ENCODE results near the gene CNIH2. TPM values are rescaled to one million over a fixed set of nuclear protein-coding genes. Genes with fewer than 3 reads are reported as not detected.

The CNIH2 gene
- total RNA-seq, 2 experiments from 2014 or later, result 1.9 to 2.2 TPM

DNA sequence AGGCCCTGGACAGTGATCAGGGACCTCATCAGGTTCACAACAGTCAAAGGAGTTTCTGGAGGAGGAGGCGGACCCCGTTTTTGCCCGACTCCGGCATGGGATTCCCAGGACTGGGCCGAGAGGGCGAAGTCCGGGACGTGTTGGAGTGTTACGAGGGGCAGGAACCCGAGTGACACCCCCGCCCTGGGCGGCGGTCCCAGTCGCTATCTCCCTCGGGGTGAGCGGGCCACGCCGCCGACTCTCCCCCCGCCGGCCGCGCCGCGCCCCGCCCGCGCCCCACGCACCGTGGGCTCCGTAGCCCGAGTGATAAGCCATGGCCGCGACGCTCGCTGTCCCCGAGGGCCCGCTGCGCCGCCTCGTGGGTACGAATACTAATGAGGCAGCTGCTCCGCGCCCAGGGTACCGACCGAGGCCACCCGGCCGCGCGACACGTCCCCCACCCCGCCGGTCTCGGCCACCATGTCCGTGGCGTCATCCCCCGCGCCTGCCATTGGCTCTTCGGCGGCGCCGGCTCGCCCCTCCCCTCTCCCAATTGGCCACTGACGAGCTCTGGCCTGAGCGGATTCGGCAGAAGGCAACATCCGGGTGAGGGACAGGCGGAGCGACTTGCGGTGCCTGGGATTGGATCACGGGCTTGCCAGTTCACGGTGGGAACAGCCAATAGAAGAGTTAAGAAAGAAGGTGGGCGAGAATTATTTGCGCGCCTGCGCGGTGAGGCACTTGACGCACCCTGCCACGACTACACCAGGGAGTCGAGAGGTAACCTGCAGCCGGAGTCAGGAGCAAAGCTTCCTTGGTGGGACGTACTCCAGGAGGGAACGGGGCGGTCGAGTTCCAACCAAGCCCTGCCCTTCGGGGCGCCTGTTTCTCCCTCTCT lies 10.9 kb downstream of the CNIH2 start, which contains the start of gene YIF1A:
Gene YIF1A (minus strand): TSS at position 473 of the 877 bp plus-strand sequence. CDS start 158 bp downstream, at position 315.
- peaks cover 8% of the 10 kb centered on the region for H3K36me3 Mint-ChIP-seq
- no peaks in the 10 kb centered on the region for H3K9me3 Mint-ChIP-seq
- H3K27me3 Mint-ChIP-seq, result peaks cover 22% of the 10 kb centered on the region
- H3K4me3 Mint-ChIP-seq, result peak within 1 kb of the TSS; percentile 90
- peaks cover 25% of the 10 kb centered on the region for H3K4me1 Mint-ChIP-seq
- peak; percentile 99 for DNase-seq
- peak within 1 kb of the TSS; percentile 86 for H3K27ac Mint-ChIP-seq

DNA sequence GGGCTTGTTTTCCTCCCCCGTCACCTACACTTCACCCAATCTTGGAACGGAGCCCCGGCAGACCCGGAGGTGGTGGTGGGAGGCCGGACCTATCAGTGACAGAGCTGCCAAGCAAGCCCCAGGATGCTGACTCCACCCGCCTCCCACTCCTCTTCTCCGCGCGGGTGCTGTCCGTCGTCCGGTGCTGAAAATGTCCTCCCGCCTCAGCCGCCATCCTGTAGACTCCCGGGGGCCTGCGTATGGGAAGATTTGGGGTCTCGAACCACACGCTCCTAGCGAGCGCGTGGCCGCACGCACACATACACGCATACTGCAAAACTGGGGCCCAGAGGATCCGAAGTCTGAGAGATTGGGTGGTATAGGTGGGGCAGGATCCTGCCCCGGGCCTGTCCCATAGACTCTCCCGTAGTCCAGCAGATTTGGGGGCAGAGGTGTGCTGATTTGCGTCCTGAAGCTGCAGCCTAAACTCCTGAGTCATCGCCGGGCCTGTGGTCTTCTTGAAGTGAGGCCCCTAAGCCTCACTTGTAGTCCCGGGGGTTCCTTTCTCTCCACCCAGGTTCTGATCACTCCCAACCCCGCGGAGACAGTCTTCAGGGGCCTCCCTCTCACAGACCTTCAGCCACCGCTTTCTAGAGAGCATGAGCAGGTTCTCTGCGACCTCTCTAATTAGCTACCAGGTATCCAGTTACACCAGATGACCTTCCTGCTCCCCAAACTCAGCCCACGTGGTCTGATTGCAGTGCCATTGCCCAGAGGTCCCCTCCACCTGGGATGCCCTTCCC lies 11.8 kb downstream of the CNIH2 start:
- Mint-ChIP-seq H3K27ac (peak overlapping the region; percentile 86), H3K27me3 (peaks cover 25% of the 10 kb centered on the region), H3K4me3 (peak overlapping the region; percentile 90), H3K36me3 (peaks cover 4% of the 10 kb centered on the region), H3K9me3 (no peaks in the 10 kb centered on the region), H3K4me1 (peaks cover 25% of the 10 kb centered on the region)
- peak; percentile 86 for DNase-seq

DNA sequence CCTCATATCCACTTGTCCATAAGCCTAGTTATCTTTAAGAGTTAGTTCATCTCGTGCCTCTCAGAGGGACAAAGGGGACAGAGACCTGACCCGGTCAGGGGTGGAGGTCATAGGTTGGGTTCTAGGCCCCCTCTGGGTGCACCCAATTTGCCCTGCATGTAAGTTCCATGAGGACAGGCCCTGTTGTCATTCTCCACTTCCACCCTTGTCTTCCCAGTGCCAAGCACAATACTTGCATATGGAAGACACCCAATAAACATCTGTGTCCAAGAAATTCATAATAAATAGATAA lies 12.3 kb downstream of the CNIH2 start:
- peak overlapping the region; percentile 90 for H3K4me3 Mint-ChIP-seq
- H3K9me3 Mint-ChIP-seq, result no peaks in the 10 kb centered on the region
- H3K27me3 Mint-ChIP-seq, result peaks cover 25% of the 10 kb centered on the region
- DNase-seq, result no peak
- H3K36me3 Mint-ChIP-seq, result peaks cover under 1% of the 10 kb centered on the region
- peaks cover 25% of the 10 kb centered on the region for H3K4me1 Mint-ChIP-seq
- H3K27ac Mint-ChIP-seq, result no peak overlapping the region

DNA sequence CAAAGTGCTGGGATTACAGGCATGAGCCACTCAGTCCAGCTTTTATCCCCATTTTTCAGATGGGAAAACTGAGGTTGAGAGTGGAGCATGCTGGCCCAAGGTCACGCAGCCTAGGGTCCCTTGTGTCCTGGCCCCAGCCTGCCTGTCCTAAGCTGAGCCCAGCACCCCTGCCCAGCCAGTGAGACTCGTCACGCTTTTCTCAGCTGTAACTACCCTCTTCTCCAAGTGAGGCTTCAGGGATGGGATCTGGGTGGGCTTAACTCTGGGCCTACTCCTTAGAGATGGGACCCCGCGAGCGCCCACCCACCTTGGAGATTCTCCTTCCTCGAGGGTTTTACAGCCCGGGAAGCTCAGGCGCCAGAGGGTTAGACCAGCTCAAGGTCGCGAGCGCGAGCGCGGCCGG lies 13.3 kb downstream of the CNIH2 start:
- no peak overlapping the region for H3K4me3 Mint-ChIP-seq
- H3K36me3 Mint-ChIP-seq, result no peaks in the 10 kb centered on the region
- H3K4me1 Mint-ChIP-seq, result peaks cover 25% of the 10 kb centered on the region
- peaks cover 25% of the 10 kb centered on the region for H3K27me3 Mint-ChIP-seq
- no peak overlapping the region for H3K27ac Mint-ChIP-seq
- DNase-seq, result no peak
- no peaks in the 10 kb centered on the region for H3K9me3 Mint-ChIP-seq

DNA sequence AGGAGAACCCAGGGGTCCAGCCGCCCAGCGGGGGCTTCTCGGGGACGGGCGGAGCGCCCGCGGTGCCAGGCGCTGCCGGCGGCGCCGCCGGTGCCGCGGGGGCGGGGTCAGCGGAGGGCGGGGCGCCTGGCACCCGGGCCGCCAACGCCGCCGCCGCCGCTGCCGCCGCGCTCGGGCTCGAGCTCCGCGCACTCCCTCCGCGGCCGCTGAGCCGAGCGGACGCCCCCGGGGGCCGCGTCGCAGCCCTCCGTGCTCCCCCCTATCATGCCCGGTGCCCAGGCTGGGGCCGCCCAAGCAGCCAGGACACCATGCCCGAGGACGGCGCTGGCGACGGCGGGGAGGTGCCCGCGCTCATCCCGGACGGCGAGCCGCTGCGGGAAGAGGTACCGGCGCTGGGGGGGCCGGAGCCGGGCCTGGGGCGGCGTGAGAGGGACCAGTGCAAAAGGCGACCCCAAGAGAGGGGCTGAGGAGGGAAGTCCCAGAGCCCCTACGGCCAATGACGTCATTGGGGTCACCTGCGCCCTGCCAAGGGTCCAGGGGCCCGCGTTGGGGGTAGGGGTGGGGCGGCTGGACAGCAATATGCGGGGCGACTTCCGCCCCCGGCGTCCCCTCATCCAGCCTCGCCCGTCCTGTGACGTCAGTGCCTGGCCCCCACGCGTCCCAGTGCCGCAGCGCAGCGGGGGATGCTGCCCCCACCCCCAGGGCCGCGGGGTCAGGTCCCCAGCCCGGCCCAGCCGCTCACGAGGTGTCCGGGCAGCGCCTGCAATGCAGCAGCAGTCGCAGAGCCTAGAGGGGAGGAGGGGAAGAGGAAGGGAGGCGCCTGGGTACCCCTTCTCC lies 13.9 kb downstream of the CNIH2 start, which contains the start of gene TMEM151A:
Gene TMEM151A (plus strand): TSS at position 189 of the 837 bp plus-strand sequence. CDS start 120 bp downstream, at position 309.
- DNase-seq, result no peak
- no peaks in the 10 kb centered on the region for H3K9me3 Mint-ChIP-seq
- H3K36me3 Mint-ChIP-seq, result no peaks in the 10 kb centered on the region
- H3K4me3 Mint-ChIP-seq, result peak within 1 kb of the TSS; percentile 40
- H3K27ac Mint-ChIP-seq, result no peak within 1 kb of the TSS
- H3K4me1 Mint-ChIP-seq, result peaks cover 23% of the 10 kb centered on the region
- peaks cover 25% of the 10 kb centered on the region for H3K27me3 Mint-ChIP-seq

DNA sequence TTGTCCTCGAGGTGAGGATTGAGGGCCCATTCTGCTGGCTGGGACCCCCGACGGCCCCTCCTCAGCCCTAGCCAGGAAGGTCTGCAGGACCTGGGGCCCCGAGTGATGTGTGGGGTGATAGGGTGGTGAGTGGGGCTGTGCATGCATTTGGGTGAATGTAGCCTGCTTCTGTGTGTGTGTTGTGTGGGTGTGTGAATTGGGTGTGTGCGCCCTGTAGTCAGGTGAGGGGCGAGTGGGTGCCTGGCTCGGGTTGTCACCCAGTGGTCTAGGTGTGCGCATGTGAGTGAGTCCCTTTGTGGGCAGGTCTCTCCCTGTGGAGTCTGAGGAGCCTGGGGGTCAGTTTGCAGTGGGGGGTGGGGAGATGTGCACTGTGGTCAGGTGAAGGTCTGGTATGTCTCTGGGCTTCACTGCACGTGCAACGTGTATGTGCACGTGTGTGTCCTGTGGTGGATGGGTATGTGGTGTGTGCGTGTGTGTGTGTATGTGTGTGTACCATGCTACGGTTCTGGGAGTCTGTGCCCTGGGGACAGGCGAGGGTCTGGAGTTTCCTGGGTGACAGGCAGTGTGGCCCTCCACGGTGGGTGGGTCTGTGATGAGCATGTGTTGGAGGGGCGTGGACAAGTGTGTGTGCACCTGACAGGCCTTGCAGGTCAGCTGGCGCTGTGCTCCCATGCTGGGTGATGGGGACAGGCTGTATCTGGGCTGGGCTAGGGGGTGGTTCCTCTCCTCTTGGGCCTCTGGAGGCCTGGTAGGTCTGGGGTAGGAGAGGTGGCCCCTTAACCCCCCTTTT lies 14.8 kb downstream of the CNIH2 start:
- Mint-ChIP-seq H3K36me3 (no peaks in the 10 kb centered on the region), H3K4me3 (peak overlapping the region; percentile 40), H3K9me3 (no peaks in the 10 kb centered on the region), H3K27me3 (peaks cover 25% of the 10 kb centered on the region), H3K4me1 (peaks cover 15% of the 10 kb centered on the region), H3K27ac (no peak overlapping the region)
- DNase-seq, result no peak

DNA sequence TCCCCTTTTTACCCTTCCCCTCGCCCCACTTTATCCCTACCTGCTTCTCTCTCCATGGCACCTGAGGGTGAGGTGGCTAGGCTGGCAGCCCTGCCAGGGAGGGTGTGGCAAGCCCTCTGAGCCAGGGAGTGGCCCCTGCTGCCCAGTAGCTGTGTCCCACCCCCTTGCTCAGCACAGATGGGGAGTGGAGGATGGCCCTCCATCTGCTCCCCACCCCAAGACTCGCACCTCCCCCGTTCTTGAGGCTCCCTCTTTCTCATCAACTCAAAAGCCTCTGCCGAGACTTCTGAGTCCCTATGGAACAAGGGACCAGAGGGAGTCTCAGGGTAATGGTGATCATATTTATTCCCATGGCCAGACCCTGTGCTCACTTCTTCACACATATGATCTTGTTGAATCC lies 15.4 kb downstream of the CNIH2 start:
- Mint-ChIP-seq H3K36me3 (no peaks in the 10 kb centered on the region), H3K4me3 (no peak overlapping the region), H3K27ac (no peak overlapping the region), H3K27me3 (peaks cover 25% of the 10 kb centered on the region), H3K9me3 (no peaks in the 10 kb centered on the region), H3K4me1 (peaks cover 15% of the 10 kb centered on the region)
- no peak for DNase-seq

DNA sequence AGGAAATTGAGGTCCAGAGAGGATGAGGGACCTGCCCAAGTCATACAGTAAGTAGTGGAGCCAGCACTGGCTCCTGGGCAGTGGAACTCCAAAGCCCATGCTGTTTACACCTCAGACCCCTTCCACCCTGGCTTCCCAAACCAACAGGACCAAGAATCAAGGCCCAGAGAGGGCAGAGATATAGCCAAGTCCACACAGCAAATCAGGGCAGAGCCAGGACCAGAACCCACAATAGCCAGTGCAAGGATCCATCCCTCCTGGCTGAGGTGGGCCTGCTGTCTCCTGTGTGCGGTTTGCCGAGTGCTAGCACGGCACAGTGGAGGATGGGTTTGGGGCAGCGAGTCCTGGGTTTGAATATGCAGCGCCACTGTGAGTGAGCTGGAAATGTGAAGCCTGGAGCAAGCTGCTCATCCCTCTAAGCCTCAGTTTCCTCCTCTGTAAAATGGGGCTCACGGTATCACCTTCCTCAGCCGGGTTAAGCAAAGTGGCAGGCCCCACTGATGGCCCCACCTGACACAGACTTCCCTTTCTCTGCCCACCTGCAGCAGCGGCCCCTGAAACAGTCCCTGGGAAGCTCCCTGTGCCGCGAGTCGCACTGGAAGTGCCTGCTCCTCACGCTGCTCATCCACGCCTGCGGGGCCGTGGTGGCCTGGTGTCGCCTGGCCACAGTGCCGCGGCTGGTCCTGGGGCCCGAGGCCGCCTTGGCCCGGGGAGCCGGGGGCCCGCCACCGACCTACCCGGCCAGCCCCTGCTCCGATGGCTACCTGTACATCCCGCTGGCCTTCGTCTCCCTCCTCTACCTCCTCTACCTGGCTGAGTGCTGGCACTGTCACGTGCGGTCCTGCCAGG lies 16.0 kb downstream of the CNIH2 start:
- Mint-ChIP-seq H3K27me3 (peaks cover 25% of the 10 kb centered on the region), H3K4me1 (peaks cover 15% of the 10 kb centered on the region), H3K9me3 (no peaks in the 10 kb centered on the region), H3K36me3 (no peaks in the 10 kb centered on the region), H3K4me3 (no peak overlapping the region), H3K27ac (no peak overlapping the region)
- no peak for DNase-seq

DNA sequence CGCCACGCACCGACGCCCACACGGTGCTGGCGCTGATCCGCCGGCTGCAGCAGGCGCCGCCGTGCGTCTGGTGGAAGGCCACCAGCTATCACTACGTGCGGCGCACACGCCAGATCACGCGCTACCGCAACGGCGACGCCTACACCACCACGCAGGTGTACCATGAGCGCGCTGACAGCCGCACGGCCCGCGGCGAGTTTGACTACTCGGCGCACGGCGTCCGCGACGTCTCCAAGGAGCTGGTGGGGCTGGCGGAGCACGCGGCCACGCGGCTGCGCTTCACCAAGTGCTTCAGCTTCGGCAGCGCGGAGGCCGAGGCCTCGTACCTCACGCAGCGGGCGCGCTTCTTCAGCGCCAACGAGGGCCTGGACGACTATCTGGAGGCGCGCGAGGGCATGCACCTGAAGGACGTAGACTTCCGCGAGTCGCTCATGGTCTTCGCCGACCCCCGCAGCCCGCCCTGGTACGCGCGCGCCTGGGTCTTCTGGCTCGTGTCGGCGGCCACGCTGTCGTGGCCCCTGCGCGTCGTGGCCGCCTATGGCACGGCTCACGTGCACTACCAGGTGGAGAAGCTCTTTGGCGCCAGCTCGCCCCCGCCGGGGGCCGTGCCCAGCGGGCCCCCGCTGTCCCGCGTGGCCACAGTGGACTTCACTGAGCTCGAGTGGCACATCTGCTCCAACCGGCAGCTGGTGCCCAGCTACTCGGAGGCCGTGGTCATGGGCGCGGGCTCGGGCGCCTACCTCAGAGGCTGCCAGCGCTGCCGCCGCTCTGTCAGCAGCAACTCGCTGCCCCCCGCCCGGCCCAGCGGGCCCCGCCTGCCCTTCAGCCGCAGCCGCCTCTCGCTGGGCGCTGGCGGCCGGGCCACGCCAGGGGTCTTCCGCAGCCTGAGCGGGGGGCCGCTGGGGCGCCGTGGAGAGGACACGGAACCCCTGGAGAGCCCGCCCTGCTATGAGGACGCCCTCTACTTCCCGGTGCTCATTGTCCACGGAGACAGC lies 16.9 kb downstream of the CNIH2 start:
- Mint-ChIP-seq H3K27me3 (peaks cover 25% of the 10 kb centered on the region), H3K9me3 (no peaks in the 10 kb centered on the region), H3K4me1 (peaks cover 10% of the 10 kb centered on the region), H3K36me3 (no peaks in the 10 kb centered on the region), H3K4me3 (no peak overlapping the region), H3K27ac (no peak overlapping the region)
- DNase-seq, result no peak

DNA sequence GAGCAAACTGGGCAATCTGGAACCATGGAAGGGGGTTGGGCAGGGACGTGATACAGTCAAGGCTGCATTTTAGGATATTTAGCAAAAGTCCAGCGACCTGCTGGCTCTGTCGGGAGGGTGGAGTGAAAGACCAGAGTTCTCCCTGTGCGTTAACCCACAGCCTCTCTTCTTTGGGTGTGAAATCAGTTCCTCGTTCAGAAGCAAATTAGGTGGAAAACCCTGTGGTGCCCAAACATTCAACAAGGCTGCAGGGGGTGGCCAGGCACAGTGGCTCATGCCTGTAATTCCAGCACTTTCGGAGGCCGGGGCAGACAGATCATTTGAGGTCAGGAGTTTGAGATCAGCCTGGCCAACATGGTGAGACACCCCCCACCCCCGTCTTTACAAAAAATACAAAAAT lies 19.6 kb downstream of the CNIH2 start:
- no peak overlapping the region for H3K27ac Mint-ChIP-seq
- H3K27me3 Mint-ChIP-seq, result peaks cover 13% of the 10 kb centered on the region
- no peaks in the 10 kb centered on the region for H3K9me3 Mint-ChIP-seq
- no peak for DNase-seq
- H3K4me1 Mint-ChIP-seq, result peaks cover 3% of the 10 kb centered on the region
- no peak overlapping the region for H3K4me3 Mint-ChIP-seq
- H3K36me3 Mint-ChIP-seq, result no peaks in the 10 kb centered on the region

DNA sequence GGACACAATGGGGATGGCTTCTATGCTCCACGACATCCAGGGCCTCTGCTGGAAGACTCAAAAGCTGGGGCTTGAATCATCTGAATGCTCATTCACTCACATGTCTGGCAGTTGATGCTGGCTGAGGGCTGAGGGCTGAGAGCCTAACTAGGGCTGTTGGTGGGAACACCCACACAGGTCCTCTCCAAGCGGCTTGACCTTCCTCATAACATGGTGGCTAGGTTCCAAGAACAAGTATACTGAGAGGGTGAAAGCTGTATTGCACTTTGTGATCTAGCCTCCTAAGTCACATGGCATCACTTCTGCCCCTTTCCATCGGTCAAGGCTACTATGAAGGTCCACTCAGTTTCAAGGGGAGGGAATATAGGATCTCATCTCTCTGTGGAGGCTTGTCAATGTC lies 21.2 kb downstream of the CNIH2 start:
- H3K27ac Mint-ChIP-seq, result no peak overlapping the region
- H3K27me3 Mint-ChIP-seq, result peaks cover 3% of the 10 kb centered on the region
- H3K36me3 Mint-ChIP-seq, result no peaks in the 10 kb centered on the region
- H3K4me1 Mint-ChIP-seq, result no peaks in the 10 kb centered on the region
- H3K4me3 Mint-ChIP-seq, result no peak overlapping the region
- no peaks in the 10 kb centered on the region for H3K9me3 Mint-ChIP-seq
- no peak for DNase-seq

DNA sequence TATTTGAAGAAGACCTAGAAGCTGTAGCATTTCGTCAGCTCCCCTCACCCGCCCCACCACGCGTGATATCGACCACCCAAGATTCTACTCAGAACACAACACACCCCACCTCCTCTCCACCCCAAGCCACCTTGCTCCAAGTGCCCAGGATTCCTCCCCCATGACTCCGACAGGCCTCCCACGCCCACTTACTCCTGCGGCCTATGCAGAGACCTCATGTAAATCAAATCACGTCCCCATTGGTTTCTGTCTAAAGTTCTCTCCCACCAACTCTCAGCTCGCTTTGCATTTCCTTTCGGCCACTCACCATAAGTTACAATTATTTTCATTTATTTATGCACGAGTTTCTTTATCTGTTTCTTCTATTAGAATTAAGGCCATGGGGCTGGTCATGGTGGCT lies 24.7 kb downstream of the CNIH2 start:
- no peaks in the 10 kb centered on the region for H3K9me3 Mint-ChIP-seq
- H3K27ac Mint-ChIP-seq, result no peak overlapping the region
- H3K4me1 Mint-ChIP-seq, result no peaks in the 10 kb centered on the region
- no peaks in the 10 kb centered on the region for H3K36me3 Mint-ChIP-seq
- no peak overlapping the region for H3K4me3 Mint-ChIP-seq
- DNase-seq, result no peak
- no peaks in the 10 kb centered on the region for H3K27me3 Mint-ChIP-seq

DNA sequence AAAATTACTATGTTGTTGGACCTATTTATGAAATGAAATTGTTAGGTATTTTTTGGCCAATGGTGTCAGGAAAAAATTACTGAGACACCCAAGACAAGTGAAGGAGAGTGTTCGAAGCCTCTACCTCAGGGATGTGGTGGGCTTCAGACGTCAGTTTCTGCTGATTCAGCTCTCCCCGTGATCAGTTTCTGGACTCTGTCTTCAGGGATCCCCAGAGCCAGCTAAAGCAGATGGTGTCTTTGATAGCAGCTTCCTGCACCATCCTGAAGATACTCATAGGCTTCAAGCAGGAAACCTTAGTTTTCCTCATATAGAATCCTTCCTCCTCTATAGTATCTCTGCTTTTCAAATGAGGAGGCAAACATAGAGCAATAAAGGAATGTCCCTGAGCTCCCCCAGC lies 31.5 kb downstream of the CNIH2 start:
- Mint-ChIP-seq H3K4me3 (no peak overlapping the region), H3K27me3 (no peaks in the 10 kb centered on the region), H3K27ac (no peak overlapping the region), H3K9me3 (no peaks in the 10 kb centered on the region), H3K4me1 (peaks cover 15% of the 10 kb centered on the region), H3K36me3 (no peaks in the 10 kb centered on the region)
- no peak for DNase-seq

All from activated naive CD8-positive, alpha-beta T cell treated with anti-CD3 and anti-CD28 coated beads for 36 hours (primary cell).